ENCODE results near the gene EPB41L3. TPM values are rescaled to one million over a fixed set of nuclear protein-coding genes. Genes with fewer than 3 reads are reported as not detected.

Gene EPB41L3
- total RNA-seq, 2 donors from 2014 or later: 12.6 to 22.5 TPM

DNA sequence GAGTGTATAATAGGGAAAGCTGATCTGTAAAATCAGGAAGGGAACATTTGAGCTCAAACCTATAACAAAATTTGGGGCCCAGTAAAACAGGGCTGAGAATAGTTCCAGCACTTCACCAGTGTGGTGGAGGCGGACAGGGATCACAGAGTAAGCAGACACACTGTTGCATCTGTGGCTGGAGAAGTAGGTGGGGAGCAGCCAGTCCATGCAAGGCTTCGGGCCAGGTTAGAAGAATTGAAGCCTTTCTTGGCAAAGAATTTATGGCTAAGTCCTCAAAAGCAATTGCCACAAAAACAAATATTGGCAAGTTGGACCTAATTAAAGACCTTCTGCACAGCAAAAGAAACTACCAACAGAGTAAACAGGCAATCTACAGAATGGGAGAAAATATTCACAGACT, 154.4 kb downstream of the EPB41L3 start:
- Histone ChIP-seq H3K4me3 (no peak overlapping the region), H3K36me3 (peaks cover 1% of the 10 kb centered on the region), H3K4me1 (no peaks in the 10 kb centered on the region), H3K9me3 (no peaks in the 10 kb centered on the region), H3K27ac (no peak overlapping the region), H3K27me3 (no peaks in the 10 kb centered on the region)
- DNase-seq (ENCODE audit: low spot score): no peak
- TF ChIP-seq, protein P1, sequence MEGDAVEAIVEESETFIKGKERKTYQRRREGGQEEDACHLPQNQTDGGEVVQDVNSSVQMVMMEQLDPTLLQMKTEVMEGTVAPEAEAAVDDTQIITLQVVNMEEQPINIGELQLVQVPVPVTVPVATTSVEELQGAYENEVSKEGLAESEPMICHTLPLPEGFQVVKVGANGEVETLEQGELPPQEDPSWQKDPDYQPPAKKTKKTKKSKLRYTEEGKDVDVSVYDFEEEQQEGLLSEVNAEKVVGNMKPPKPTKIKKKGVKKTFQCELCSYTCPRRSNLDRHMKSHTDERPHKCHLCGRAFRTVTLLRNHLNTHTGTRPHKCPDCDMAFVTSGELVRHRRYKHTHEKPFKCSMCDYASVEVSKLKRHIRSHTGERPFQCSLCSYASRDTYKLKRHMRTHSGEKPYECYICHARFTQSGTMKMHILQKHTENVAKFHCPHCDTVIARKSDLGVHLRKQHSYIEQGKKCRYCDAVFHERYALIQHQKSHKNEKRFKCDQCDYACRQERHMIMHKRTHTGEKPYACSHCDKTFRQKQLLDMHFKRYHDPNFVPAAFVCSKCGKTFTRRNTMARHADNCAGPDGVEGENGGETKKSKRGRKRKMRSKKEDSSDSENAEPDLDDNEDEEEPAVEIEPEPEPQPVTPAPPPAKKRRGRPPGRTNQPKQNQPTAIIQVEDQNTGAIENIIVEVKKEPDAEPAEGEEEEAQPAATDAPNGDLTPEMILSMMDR (IDR thresholded peaks at IDR 0.05): no peak

DNA sequence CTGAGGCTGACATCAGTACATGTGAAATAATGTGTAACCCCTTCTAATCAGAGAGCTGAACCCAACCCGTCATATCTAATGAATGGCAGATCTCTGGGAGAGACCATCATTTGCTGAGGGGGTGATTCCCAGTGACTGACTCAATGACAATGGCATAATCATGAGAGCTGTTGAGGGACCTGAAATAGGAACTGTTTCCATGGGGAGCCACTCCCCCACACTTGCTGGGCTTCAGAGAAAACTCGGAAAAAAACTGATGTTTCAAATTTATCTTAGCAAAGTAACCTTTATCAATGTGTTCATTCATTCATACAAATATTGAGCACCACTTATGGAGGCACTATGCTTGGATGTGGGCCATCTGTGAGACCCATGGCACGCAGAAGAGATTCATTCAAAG, 154.9 kb downstream of the EPB41L3 start:
- TF ChIP-seq, protein P1 (IDR thresholded peaks at IDR 0.05): no peak
- Histone ChIP-seq H3K4me3 (no peak overlapping the region), H3K27ac (no peak overlapping the region), H3K27me3 (no peaks in the 10 kb centered on the region), H3K9me3 (no peaks in the 10 kb centered on the region), H3K4me1 (no peaks in the 10 kb centered on the region), H3K36me3 (no peaks in the 10 kb centered on the region)
- DNase-seq (ENCODE audit: low spot score): no peak

DNA sequence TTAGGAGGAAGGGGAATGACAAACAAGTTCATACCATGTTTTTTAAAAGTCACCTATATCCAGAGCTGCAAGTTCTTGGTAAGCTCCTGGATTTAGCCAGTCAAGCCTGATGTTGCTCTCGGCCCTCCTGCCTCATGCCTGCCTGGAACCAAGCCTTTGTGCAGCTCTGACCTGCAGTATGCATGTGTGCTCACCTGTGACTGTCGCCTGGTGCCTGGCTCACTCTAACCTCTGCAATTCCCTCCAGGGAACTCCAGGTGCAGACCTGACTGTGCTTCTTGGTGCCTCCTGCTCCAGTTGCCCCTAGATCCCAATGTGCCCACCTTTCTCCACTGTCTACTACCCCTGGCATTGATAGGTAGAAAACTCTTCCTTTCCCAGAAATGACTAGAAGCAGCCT, 163.2 kb downstream of the EPB41L3 start:
- no peaks in the 10 kb centered on the region for H3K27me3 ChIP-seq
- no peaks in the 10 kb centered on the region for H3K36me3 ChIP-seq
- no peaks in the 10 kb centered on the region for H3K4me1 ChIP-seq
- no peaks in the 10 kb centered on the region for H3K9me3 ChIP-seq
- TF ChIP-seq, protein P1 (IDR thresholded peaks at IDR 0.05): no peak
- DNase-seq (ENCODE audit: low spot score): no peak
- no peak overlapping the region for H3K4me3 ChIP-seq
- H3K27ac ChIP-seq: no peak overlapping the region

DNA sequence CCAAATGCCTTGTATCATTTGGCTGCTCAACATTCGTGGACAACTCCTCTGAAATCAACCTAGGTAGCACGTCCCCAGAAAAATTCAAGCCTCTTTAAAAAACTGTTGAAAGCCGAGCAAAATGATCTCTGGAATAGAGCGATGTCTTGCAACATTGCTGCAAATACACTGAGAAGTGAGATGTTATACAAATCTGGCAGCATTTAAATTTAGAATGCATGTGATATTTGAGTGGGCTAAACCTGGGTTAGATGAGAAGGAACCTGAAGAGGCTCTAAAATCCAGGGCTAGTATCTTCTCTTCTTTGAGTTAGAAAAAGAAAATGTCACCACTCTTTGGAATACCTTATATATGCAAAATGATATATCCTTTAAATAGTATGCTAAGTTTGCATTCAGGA, 166.8 kb downstream of the EPB41L3 start:
- Histone ChIP-seq H3K36me3 (no peaks in the 10 kb centered on the region), H3K4me1 (no peaks in the 10 kb centered on the region), H3K9me3 (no peaks in the 10 kb centered on the region), H3K27me3 (no peaks in the 10 kb centered on the region), H3K27ac (no peak overlapping the region), H3K4me3 (no peak overlapping the region)
- no peak for DNase-seq (ENCODE audit: low spot score)
- TF ChIP-seq, protein P1 (IDR thresholded peaks at IDR 0.05): no peak

DNA sequence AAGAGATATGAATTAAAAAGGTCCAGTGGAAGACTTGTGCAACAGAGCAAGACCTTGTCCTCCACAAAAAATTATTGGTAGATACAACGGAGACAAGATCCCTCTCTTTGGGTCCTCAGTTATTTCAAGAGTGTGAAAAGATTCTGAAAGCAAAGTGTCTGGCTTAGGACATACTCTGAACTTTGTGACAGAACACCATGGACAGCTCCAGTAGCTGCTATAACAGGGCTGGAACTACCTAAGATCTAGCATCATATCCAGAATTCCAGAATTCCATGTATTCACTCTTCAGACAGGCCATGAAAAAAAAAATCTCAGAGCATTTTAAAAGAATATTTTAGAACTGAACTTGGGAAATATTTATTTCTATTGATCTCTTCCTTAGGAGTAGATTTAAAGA, 173.5 kb downstream of the EPB41L3 start:
- Histone ChIP-seq H3K27ac (no peak overlapping the region), H3K4me1 (no peaks in the 10 kb centered on the region), H3K27me3 (no peaks in the 10 kb centered on the region), H3K9me3 (no peaks in the 10 kb centered on the region), H3K36me3 (no peaks in the 10 kb centered on the region), H3K4me3 (no peak overlapping the region)
- no peak for DNase-seq (ENCODE audit: low spot score)
- TF ChIP-seq, protein P1 (IDR thresholded peaks at IDR 0.05): no peak

DNA sequence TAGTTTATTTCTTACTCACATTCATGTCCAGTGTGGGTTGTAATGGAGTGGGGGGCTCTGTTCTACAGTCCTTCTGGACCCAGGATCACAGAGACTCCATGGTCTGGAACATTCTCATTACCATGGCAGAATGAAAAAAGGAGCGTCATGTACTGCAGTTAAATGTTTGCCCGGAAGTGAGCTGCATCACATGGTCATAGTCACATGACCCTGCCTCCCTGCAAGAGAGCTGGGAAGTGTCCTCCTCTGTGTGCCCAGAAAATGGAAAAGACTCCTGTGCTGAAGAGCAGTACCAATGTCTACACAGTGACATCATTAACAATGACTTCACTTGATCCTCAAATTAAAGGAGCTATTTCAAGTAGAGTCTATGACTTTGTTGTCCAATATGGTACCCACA, 174.3 kb downstream of the EPB41L3 start:
- Histone ChIP-seq H3K9me3 (no peaks in the 10 kb centered on the region), H3K36me3 (no peaks in the 10 kb centered on the region), H3K4me1 (no peaks in the 10 kb centered on the region), H3K4me3 (no peak overlapping the region), H3K27me3 (no peaks in the 10 kb centered on the region), H3K27ac (no peak overlapping the region)
- TF ChIP-seq, protein P1 (IDR thresholded peaks at IDR 0.05): no peak
- DNase-seq (ENCODE audit: low spot score): no peak
